Stimulated activated naive CD4-positive, alpha-beta T cell (primary cell): ENCODE results near the gene SRGAP2C.
"Not testable (repeated sequence)": the region's sequence is repeated elsewhere in the genome, so short reads cannot be mapped to it uniquely, and the experiment has no call there.

Experiments used
- DNase-seq, 6 experiments: peaks; one replicate each; lab custom pipeline; 2025; lab: John Stamatoyannopoulos, UW

SRGAP2C gene

DNA sequence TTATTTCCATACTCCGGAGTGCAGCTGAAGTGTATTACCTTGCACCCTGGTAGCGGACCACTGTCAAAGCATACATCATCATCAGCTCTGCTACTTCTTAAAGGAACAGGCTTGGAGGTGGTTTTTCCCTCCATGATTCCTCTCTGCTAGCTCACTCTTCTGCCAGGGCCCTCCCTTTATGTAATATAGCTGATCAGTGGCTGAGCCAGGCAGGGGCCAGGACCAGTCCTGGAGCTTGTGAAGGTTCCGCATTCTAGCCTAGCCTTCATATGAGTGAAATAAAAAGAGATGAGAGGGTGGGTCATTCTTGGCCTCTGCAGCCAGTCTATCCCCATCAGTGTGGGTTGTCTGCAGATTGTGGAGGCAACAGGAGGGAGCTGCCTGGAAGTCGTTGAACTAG lies 200.0 kb downstream of the SRGAP2C start:
- DNase-seq, result not testable (repeated sequence)

DNA sequence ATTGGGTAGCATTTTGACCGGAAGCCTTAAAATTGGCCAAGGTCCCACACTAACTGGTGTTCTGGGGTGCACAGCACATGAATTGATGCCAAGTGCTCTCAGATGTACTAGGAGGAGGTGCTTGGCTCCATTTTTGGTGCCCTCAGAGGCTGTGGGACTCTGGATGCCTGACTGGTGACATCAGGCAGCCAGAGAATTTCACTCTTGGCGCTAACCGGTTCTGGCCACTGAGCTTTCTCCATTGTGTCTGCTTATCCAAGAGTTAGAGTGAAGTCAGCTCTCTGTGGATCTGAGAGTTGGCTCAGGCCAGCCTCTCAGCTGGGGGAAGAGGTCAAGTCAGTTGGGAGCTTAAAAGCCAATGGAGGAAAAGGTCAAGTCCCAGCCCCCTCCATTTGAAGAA lies 200.4 kb downstream of the SRGAP2C start:
- not testable (repeated sequence) for DNase-seq

DNA sequence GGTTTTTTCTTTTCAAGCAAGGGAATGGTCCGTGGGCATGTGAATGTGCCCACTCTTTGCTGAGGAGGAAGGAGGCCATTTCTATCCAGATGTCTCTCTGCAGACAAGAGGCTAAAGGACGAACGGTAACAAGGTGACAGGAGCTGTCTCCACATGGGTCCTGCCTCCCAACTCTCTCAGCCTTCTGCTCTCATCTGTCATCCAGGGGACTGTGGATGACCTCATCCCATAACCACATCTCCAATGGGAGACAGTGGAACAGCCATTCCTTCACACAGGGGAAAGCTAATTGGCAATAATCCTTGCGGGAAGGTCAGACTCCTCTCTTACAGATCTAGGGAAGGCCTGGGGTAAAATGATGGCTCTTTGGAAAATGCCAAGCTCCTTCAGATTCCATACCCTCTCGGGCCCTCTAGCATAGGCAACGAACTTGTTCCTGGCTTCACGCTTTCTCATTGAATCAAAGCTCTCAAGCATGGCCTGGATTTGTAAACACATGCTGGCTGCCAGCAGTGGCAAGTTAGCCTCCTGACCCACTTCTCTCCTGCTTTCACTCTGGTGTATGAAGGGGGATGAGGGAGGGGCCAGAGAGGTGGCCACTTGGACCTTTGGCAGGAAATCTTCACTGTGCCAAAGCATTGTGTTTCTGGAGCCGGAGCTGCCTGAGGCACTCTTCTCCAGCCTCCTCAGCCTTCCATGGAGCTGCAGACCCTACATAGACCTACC lies 201.0 kb downstream of the SRGAP2C start:
- DNase-seq, result not testable (repeated sequence)

DNA sequence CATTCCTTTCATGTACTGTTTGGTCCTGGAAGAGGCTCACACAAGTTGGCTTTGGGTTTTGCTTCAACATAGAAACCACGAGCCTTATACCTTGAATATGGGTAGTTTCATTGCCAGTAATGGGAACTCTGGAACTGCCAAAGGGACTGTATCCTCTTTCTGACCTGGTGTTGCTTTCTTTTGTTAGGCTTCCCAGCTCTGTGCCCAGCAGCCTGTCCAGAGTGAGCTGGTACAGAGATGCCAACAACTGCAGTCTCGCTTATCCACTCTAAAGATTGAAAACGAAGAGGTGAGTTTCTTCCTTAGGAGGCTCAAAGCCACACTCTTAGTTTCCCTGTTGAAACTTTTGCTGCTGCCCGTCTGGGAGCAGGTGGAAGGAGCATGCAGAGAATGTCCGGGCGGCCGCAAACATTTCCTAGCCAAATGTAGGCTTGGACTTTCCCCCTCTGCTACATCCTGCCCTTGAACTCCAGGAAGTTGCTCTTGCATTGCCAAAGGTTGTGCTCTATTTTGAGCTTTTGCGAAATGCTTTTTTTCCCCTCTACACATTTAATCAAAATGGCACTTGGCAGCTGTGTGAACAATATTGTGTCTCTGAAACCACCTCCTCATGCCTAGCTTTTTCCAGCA lies 201.7 kb downstream of the SRGAP2C start:
- not testable (repeated sequence) for DNase-seq

DNA sequence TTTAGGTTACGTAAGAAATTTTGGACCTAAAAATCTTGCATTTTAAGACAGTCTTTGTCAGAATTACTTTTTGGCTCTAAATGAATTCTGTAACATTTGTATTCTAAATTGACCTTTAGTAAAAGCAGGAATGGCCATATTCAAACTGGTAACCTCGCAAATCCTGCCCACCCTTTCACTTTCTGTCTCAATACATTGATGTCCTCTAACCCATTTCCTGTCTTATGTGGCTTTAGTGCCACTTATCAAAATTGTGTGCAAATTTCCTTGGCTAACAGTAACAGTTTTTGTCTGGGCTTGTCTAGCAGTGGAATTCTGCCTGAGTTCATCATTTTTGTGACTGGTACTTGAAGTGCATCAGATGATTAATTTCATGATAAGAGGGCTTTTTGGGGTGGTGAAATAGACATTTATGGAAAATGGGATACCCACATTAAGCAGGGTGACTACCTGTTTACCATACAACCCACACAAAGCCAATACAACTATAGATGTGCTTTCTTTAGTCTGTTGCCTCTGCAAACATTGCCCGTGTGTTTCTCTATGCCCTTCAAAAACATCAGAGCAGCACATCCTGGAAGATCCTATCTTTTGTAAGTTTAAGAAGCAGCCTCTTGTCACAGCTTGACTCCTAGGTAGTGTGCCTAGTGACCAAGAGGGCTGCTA lies 205.3 kb downstream of the SRGAP2C start:
- not testable (repeated sequence) for DNase-seq

DNA sequence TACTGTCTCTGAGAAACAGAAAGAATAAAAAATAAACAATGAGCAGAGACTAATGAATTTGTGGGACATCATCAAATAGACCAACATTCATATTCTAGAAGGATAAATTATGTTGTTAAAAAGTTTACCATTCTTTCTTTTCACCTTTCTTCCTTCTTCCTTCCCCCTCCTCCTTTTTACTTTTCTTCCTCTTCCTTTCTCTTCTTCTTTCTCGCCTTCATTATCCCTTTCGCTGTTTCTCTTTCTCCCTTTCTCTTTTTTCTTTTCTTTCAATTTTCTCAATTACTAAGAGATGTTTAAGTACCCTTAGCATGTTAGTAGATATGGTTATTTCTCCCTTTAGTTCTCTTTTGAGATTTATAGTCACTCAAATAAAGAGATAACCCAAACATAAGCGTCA lies 207.4 kb downstream of the SRGAP2C start:
- not testable (repeated sequence) for DNase-seq

DNA sequence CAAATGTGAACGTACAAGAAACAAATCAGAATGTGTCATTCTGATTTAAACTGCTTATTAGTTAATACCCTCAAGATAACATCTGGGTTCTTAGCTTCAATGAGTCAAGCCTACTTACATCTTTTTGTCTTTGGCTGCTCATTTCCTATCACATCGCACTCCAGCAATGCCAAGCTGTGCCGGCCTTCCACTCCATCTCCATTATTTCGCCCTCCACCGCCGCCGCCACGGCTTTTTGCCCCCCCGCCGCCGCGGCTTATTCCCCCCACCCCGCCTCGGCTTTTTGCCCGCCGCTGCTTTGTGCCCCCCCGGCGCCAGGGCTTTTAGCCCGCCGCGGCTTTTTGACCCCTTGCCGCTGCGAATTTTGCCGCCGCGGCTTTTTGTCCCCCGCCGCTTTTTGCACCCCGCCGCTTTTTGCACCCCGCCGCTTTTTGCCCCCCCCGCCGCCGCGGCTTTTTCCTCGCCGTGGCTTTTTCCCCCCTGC lies 211.0 kb downstream of the SRGAP2C start:
- peak in 1 of 6 experiments; percentile 15 for DNase-seq

DNA sequence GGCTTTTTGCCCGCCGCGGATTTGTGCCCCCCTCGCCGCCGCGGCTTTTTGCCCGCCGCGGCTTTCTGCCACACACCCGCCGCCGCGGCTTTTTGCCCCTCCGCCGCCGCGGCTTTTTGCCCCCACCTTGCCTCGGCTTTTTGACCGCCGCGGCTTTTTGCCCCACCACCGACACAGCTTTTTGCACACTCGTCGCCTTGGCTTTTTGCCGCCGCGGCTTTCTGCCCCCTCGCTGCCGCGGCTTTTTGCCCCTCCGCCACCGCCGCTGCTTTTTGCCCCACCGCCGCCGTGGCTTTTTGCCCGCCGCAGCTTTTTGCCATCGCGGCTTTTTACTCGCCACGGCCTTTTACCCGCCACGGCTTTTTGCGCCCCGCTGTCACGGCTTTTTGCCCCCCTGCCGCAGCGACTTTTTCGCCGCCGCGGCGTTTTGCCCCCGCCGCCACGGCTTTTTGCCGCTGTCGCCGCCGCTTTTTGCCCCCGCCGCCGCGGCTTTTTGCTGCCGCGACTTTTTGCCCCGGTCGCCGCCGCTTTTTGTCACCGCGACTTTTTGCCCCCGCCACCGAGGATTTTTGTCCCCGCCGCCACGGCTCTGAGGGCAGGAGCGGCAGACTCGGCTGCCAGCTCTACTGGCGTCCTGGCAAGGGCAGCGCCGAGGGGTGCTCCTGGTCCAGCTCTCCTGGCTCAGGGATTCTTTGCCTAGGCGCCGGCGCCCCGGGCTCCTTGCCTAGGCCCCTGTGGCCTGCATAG lies 211.7 kb downstream of the SRGAP2C start:
- DNase-seq, result peak in 3 of 6 experiments; percentile 9 to 40 (median 39)

DNA sequence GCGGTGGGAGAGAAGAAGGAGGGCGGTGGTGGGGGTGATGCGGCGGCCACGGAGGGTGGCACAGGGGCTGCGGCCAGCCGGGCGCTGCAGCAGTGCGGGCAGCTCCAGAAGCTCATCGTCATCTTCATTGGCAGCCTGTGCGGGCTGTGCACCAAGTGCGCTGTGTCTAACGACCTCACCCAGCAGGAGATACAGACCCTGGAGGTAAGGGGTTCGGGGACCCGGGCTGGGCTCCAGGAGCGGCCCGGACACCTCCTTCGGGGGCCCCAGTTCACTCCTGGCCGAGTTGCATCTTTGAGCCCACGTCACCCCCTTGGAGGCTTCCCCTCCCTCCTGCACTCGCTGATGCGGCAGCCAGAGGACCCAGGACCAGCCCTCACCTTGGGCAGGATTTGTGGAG lies 212.3 kb downstream of the SRGAP2C start:
- not testable (repeated sequence) for DNase-seq

DNA sequence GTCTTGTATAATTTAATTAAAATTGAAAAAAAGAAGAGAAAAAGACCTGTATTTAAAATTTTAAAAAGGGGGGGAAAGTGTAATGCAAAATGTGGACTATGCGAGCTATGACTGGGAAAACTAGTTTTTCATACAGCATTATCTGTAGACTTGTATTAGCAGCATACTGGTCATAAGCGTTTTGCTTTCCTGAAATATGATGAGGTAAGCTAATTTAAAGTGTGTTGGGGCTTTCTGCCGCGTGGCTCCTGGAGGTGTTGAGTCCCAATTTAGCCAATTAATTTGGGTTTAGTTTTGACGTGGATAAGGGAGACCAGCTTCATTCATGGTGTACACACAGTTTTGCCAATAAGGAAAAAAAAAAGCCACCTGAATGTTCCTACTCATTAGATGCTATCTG lies 214.4 kb downstream of the SRGAP2C start:
- not testable (repeated sequence) for DNase-seq

DNA sequence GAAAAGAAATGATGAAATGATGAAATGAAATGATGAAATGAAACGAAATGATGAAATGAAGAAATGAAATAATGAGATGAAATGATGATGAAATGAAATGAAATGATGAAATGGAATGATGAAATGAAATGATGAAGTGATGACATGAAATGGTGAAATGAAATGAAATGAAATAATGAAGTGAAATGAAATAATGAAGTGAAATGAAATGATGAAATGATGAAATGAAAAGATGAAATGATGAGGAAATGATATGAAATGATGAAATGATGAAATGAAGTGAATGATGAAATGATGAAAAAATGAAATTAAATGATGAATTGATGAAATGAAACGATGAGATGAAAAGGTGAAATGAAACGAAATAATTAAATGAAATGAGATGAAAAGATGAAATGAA lies 215.3 kb downstream of the SRGAP2C start:
- not testable (repeated sequence) for DNase-seq

DNA sequence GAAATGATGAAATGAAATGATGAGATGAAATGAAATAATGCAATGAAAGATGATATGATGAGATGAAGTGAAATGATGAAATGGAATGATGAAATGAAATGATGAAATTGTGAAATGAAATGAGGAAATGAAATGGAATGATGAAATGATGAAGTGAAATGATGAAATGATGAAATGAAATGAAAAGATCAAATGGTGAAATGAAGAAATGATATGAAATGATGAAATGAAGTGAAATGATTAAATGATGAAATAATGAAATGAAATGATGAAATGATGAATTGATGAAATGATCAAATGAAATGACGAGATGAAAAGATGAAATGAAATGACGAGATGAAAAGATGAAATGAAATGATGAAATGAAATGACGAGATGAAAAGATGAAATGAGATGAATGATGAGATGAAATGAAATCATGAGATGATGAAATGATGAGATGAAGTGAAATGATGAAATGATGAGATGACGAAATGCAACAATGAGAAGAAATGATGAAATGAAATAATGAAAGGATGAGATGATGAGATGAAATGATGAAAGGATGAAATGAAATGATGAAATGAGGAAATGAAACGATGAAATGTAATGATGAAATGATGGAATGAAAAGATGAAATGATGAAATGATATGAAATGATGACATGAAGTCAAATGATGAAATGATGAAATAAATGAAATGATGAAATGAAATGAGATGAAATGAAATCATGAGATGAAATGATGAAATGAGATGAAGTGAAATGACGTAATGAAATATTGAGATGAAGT lies 216.0 kb downstream of the SRGAP2C start:
- not testable (repeated sequence) for DNase-seq

DNA sequence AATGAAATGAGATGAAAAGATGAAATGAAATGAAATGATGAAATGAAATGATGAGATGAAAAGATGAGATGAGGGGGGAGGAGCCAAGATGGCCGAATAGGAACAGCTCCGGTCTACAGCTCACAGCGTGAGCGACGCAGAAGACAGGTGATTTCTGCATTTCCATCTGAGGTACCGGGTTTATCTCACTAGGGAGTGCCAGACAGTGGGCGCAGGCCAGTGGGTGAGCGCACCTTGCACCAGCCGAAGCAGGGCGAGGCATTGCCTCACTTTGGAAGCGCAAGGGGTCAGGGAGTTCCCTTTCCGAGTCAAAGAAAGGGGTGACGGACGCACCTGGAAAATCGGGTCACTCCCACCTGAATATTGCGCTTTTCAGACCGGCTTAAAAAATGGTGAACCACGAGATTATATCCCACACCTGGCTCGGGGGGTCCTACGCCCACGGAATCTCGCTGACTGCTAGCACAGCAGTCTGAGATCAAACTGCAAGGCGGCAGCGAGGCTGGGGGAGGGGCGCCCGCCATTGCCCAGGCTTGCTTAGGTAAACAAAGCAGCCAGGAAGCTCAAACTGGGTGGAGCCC lies 216.7 kb downstream of the SRGAP2C start:
- DNase-seq, result peak in 2 of 6 experiments; percentile 49 to 52

DNA sequence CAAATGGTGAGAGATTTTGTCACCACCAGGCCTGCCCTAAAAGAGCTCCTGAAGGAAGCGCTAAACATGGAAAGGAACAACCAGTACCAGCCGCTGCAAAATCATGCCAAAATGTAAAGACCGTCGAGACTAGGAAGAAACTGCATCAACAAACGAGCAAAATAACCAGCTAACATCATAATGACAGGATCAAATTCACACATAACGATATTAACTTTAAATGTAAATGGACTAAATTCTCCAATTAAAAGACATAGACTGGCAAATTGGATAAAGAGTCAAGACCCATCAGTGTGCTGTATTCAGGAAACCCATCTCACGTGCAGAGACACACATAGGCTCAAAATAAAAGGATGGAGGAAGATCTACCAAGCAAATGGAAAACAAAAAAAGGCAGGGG lies 218.5 kb downstream of the SRGAP2C start:
- not testable (repeated sequence) for DNase-seq

DNA sequence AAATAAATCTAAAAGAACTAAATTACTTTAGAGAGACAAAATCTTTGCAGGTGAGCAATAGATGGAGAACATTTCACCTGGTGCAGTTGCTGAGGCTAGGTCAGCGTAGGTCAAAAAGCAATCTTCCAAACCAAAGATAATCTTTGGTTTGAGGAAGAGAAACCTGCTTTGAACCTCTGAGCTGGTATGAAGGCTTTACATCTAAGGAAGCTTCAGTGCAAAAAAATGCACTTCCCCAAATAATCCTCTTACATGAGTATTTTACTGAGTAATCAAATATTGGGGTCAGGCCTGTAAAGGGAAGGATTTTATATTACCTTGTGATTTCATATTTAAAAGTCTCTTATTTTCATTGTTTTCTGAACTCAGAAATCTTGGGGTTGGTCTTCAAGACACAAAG lies 223.6 kb downstream of the SRGAP2C start:
- DNase-seq, result no peak

DNA sequence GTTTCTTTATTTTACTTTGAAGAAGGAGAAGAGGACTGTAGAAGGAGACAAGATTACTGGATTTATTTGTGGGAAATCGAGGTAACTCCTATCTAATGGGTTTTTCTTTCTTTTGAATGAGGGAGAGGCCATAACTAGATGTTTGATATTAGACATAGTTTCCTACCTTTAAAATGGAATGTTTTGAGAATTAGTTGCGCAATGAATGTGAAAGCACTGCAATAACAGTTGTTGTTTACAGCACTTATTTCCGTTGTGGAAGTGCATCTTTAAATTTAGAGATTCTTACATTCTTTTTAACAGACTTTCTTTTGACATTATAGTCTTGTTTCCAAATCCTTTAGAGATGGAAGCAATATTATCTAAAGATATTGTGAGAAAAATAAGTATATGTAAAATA lies 229.0 kb downstream of the SRGAP2C start:
- no peak for DNase-seq

DNA sequence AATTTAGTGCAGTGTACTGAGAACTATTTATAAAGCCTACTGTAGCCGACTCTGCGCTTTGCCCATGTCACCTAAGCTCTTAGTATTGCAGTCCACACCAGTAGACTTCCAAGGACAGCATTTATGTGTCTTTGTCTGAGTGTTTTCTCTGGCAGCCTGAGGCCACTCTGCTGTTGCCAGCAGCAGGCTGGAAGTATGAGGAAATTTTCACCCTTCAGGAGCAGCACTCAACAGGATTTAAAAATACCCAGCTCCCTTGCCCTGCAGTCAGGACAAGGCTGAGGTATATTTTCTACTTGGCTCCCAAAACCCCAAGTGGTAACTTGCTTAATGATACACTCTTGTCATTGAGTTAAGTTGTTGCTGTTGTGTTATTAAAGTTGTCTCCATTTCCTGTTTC lies 230.1 kb downstream of the SRGAP2C start:
- no peak for DNase-seq

DNA sequence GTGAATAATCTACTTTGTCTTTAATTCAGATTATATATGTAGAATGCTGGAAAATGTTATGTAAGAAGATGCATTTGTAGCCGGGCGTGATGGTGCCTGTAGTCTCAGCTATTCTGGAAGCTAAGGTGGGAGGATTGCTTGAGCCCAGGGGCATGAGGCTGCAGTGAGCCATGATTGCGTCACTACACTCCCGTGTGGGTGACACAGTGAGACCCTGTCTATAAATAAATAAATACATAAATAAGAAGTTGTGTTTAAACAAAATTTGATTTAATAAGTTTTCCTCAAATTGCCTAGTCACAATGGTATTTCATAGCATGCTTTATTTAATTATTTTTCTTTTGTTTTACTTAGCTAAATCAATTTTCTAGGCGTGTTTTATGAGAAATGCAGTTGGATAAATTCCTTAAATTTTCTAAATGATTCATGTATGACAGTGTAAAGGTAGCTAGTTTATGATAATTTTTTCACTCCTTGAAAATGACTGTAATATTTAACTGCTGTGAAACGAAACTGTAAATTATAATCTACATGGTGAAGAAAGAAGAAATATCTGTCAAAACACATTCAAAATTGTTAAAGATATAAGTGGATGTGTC lies 232.6 kb downstream of the SRGAP2C start:
- no peak for DNase-seq

DNA sequence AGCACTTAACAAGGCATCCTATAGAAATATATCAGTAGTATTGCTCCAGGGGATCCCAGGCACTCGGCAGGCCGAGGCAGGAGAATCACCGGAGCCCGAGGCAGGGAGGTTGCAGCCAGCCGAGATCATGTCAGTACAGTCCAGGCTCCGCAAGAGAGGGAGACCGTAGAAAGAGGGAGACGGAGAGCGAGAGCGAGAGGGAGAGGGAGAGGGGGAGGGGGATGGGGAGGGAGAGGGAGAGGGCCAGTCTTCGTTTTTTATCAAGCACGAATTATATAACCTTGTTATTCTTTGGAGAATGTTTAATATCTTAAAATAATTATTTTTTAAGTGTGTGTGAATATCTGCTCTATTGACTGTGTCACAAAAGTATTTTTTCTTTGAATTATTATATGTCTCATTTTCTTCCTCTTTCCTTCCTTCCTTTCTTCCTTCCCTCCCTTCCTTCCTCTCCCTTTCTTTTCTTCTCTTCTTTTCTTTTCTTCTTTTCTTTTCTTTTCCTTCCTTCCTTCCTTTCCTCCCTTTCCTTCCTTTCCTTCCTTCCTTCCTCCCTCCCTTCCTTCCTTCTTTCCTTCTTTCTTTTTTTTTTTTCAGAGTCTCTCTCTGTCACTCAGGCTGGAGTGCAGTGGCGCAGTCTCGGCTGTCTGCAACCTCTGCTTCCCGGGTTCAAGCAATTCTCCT lies 233.7 kb downstream of the SRGAP2C start:
- no peak for DNase-seq

DNA sequence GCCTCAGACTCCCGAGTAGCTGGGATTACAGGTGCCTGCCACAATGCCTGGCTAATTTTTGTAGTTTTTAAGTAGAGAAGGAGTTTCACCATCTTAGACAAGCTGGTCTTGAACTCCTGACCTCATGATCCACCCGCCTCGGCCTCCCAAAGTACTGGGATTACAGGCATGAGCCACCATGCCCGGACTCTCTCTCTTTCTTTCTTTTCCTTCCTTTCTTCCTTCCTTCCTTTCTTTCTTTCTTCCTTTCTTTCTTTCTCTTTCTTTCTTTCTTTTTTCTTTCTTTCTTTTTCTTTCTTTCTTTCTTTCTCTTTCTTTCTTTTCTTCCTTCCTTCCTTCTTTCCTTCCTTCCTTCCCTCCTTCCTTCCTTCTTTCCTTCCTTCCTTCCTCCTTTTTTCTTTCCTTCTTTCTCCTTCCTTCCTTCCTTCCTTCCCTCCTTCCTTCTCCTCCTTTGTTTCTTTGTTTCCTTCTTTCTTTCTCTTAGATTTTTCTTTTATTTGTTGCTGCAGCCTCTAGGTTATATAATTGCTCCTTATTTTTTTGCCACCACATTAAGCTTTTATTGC lies 234.4 kb downstream of the SRGAP2C start:
- not testable (repeated sequence) for DNase-seq
